HCT116 (cell line): Measurements from ENCODE around the gene TBX2.

Source experiments
- POLR2A ChIP-seq: IDR thresholded peaks from 2 replicates; pipeline ENCODE4 v1.7.0; 2011; ENCODE audit warnings: borderline replicate concordance; ENCODE audit not compliant: insufficient read depth, insufficient read length; ENCODE audit errors: extremely low read depth
- TCF7L2 ChIP-seq: IDR thresholded peaks from 2 replicates; pipeline ENCODE4 v1.7.0; 2011; ENCODE audit warnings: borderline replicate concordance, inconsistent platforms; ENCODE audit not compliant: insufficient read depth, insufficient read length; ENCODE audit errors: extremely low read depth

DNA sequence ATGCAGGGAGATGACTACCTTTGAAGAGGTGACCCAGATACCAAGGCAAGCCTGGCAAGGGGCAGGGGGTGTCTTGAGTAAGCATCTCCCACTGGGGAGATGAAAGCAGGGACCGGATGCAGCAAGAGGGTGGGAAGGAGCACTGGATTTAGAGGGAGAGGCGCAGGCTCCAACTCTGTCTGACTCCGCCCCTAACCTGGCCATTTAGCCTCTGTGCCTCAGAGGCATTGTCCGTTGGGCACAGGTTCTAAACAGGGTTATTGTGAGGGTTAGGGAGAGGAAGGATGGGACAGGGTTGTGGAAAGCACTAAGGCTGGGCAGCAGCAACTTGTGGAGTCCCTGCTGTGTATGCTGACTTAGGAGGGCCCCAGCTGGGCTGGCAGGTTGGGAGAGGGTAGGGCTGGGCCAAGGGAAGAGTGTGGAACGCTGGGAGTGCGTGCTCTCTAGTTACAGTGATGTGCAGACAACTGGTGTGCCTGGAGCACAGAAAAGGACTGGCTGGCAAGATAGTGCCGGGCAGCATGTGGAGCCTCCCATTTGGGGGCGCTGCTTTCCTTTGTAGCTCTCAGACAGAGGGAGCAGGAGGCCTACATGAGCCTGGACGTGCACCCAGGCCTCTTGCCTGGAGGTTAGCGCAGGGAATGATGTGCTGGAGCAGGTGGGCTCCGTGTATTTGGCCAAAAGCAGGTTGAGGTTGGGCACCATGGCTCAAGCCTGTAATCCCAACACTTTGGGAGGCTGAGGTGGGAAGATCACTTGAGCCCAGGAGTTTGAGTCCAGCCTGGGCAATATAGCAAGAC lies 26.2 kb downstream of the TBX2 start:
- TF ChIP-seq POLR2A: no peak
- no peak for TF ChIP-seq TCF7L2
